ENCODE measurements around the gene BLOC1S2.

DNA sequence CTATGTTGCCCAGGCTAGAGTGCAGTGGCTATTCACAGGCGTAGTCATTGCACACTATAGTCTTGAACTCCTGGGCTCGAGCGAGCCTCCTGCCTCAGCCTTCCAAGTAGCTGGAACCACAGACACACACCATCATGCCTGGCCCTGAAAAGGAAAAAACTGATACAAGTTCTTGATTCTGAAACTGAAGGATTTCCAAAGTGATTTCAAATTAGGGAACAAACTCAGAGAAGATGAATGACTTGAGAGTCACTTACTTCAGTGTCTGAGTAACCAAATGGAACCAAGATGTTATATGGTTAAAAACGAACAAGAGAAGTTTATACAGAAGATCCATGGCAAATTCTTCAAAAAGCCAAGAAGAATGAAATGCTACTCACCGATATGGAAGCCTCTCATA is 33.4 kb downstream of the BLOC1S2 start:
- TF ChIP-seq, protein P1, sequence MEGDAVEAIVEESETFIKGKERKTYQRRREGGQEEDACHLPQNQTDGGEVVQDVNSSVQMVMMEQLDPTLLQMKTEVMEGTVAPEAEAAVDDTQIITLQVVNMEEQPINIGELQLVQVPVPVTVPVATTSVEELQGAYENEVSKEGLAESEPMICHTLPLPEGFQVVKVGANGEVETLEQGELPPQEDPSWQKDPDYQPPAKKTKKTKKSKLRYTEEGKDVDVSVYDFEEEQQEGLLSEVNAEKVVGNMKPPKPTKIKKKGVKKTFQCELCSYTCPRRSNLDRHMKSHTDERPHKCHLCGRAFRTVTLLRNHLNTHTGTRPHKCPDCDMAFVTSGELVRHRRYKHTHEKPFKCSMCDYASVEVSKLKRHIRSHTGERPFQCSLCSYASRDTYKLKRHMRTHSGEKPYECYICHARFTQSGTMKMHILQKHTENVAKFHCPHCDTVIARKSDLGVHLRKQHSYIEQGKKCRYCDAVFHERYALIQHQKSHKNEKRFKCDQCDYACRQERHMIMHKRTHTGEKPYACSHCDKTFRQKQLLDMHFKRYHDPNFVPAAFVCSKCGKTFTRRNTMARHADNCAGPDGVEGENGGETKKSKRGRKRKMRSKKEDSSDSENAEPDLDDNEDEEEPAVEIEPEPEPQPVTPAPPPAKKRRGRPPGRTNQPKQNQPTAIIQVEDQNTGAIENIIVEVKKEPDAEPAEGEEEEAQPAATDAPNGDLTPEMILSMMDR (IDR thresholded peaks at IDR 0.05), result no peak
- TF ChIP-seq POLR2AphosphoS5 (IDR thresholded peaks at IDR 0.05) (no peak), EP300 (IDR thresholded peaks at IDR 0.05; ENCODE audit: low read depth) (no peak), POLR2A (IDR thresholded peaks at IDR 0.05) (no peak)

All from transverse colon (tissue), 4 donors.